ENCODE data around the gene RYR1. TPM values are rescaled to one million over a fixed set of nuclear protein-coding genes. Genes with fewer than 3 reads are reported as not detected.
"Not testable (repeated sequence)": the region's sequence is repeated elsewhere in the genome, so short reads cannot be mapped to it uniquely, and the experiment has no call there.

Gene RYR1
- total RNA-seq, 4 donors from 2014 or later, result under 0.01 to 6.2 (median 3.5) TPM; not detected in 1

- no peak for DNase-seq
- Histone ChIP-seq H3K4me1 (no peaks in the 10 kb centered on the region), H3K9me3 (no peaks in the 10 kb centered on the region), H3K4me3 (no peak overlapping the region), H3K27ac (no peak overlapping the region), H3K27me3 (no peaks in the 10 kb centered on the region), H3K36me3 (no peaks in the 10 kb centered on the region)
- TF ChIP-seq POLR2A (IDR thresholded peaks at IDR 0.05) (no peak), CTCF (IDR thresholded peaks at IDR 0.05) (no peak)
- intact Hi-C loops (cut with DNase I; ENCODE audit: low total_unique reads), result no loop called here
Observed at GRCh38 chr19:38556521-38557174, 123.2 kb downstream of the RYR1 start.

- DNase-seq, result no peak
- intact Hi-C loops (cut with DNase I; ENCODE audit: low total_unique reads), result no loop called here
- no peak overlapping the region for H3K4me3 ChIP-seq
Observed at GRCh38 chr19:38557205-38557799, 123.8 kb downstream of the RYR1 start.

GRCh38 chr19:38558933-38559332 lies 125.4 kb downstream of the RYR1 start:
- H3K36me3 ChIP-seq; H3K9me3 ChIP-seq; H3K27me3 ChIP-seq; H3K4me1 ChIP-seq; intact Hi-C loops (cut with DNase I; ENCODE audit: low total_unique reads); DNase-seq; H3K27ac ChIP-seq; H3K4me3 ChIP-seq: not testable (repeated sequence)

More at GRCh38 chr19:38557205-38557799, 123.8 kb downstream of the RYR1 start:
- no peak for TF ChIP-seq POLR2A (IDR thresholded peaks at IDR 0.05)
- no peak for TF ChIP-seq CTCF (IDR thresholded peaks at IDR 0.05)
- Histone ChIP-seq H3K4me1 (no peaks in the 10 kb centered on the region), H3K27ac (no peak overlapping the region), H3K36me3 (no peaks in the 10 kb centered on the region), H3K27me3 (no peaks in the 10 kb centered on the region), H3K9me3 (no peaks in the 10 kb centered on the region)

- no peak for DNase-seq
- no peak for TF ChIP-seq POLR2A (IDR thresholded peaks at IDR 0.05)
- TF ChIP-seq CTCF (IDR thresholded peaks at IDR 0.05), result no peak
- Histone ChIP-seq H3K27me3 (no peaks in the 10 kb centered on the region), H3K4me3 (no peak overlapping the region), H3K4me1 (no peaks in the 10 kb centered on the region), H3K9me3 (no peaks in the 10 kb centered on the region), H3K36me3 (no peaks in the 10 kb centered on the region), H3K27ac (no peak overlapping the region)
- intact Hi-C loops (cut with DNase I; ENCODE audit: low total_unique reads), result no loop called here
Observed at GRCh38 chr19:38559428-38560401, 126.2 kb downstream of the RYR1 start.

GRCh38 chr19:38561053-38561606 lies 127.6 kb downstream of the RYR1 start:
- no peak for DNase-seq
- no peaks in the 10 kb centered on the region for H3K36me3 ChIP-seq
- no peak for TF ChIP-seq POLR2A (IDR thresholded peaks at IDR 0.05)
- H3K4me1 ChIP-seq, result peaks cover 0 to 4% of the 10 kb centered on the region in 2 donors
- H3K9me3 ChIP-seq, result no peaks in the 10 kb centered on the region
- no peak overlapping the region for H3K27ac ChIP-seq
- no peak overlapping the region for H3K4me3 ChIP-seq
- H3K27me3 ChIP-seq, result no peaks in the 10 kb centered on the region
- intact Hi-C loops (cut with DNase I; ENCODE audit: low total_unique reads), result no loop called here
